Suprapubic skin (tissue), 4 donors: ENCODE data around the gene COL5A1. TPM values are rescaled to one million over a fixed set of nuclear protein-coding genes. Genes with fewer than 3 reads are reported as not detected.
A peak's percentile ranks its signal among the peaks of the same experiment; 100 is the strongest.

Experiments used
- DNase-seq, 2 donors: peaks; one replicate each; pipeline ENCODE4 v3.0.0-alpha.2; 2019; ENCODE audit warnings: low spot score in 2 of 2
- H3K27ac ChIP-seq: fragments of 200-600 bp; sonication (generic); one replicate; pipeline ENCODE4 v1.5.1; 2019
- H3K27me3 ChIP-seq: fragments of 200-600 bp; sonication (generic); one replicate; pipeline ENCODE4 v1.5.1; 2019
- H3K36me3 ChIP-seq: fragments of 200-600 bp; sonication (generic); one replicate; pipeline ENCODE4 v1.5.1; 2019
- H3K4me1 ChIP-seq: fragments of 200-600 bp; sonication (generic); one replicate; pipeline ENCODE4 v1.5.1; 2019
- H3K4me3 ChIP-seq: fragments of 200-600 bp; sonication (generic); one replicate; pipeline ENCODE4 v1.5.1; 2019; ENCODE audit warnings: mild to moderate bottlenecking
- H3K9me3 ChIP-seq: fragments of 200-600 bp; sonication (generic); one replicate; pipeline ENCODE4 v1.5.1; 2019
- EP300 ChIP-seq: sonication (generic); formaldehyde crosslinking; IDR thresholded peaks from one replicate; pipeline ENCODE4 v1.6.1; 2017; ENCODE audit warnings: antibody characterized with exemption
- POLR2A ChIP-seq, 2 donors: fragments of 450-650 bp; IDR thresholded peaks; one replicate each; pipeline ENCODE4 v1.6.1; 2017; ENCODE audit warnings: antibody characterized with exemption in 2 of 2, mild to moderate bottlenecking in 2 of 2, moderate library complexity in 2 of 2
- POLR2AphosphoS5 ChIP-seq, 3 donors: sonication (generic); formaldehyde crosslinking; IDR thresholded peaks; one replicate each; pipeline ENCODE4 v1.6.1; 2017; ENCODE audit warnings: antibody characterized with exemption in 3 of 3
- WGBS: methylation state at CpG from one replicate; pipeline ENCODE4 v1.1.5; 2018; 5-methylcytosine and 5-hydroxymethylcytosine counted together
- total RNA-seq, 4 donors: library from RNA; depleted of rRNA; stranded (reverse); fragments of >200 nt; gene quantifications; one replicate each; pipeline ENCODE4 v1.1.0, GENCODE V29; 2016
- TF ChIP-seq, protein P1 (sequence below), 2 donors: fragments of 200-600 bp in 1 of 2; fragments of 450-650 bp in 1 of 2; sonication (generic) in 1 of 2; IDR thresholded peaks; one replicate each; pipeline ENCODE4 v1.5.1; 2016 to 2019; ENCODE audit warnings: antibody characterized with exemption in 2 of 2, mild to moderate bottlenecking in 1 of 2, moderate library complexity in 1 of 2

The COL5A1 gene
- total RNA-seq, 4 donors from 2014 or later, result 8.6 to 16.5 (median 15.4) TPM

DNA sequence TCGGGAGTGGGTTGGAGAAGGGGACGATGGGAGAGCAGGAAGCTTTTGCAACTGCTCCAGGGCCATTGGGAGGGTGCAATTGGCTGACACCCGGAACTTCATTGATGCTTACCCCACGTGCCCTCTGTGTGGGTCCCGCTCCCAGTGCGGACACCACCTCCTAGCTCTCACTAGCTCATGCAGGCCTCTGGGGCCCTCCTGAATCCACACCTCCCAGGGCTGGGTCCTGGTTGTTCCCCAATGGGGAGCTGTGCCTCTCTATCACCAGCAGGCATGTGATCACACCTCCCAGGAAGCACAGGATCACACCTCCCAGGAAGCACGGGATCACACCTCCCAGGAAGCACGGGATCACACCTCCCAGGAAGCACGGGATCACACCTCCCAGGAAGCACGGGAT is 206.9 kb downstream of the COL5A1 start:
- Histone ChIP-seq H3K4me3 (no peak overlapping the region), H3K27me3 (no peaks in the 10 kb centered on the region), H3K9me3 (no peaks in the 10 kb centered on the region), H3K4me1 (no peaks in the 10 kb centered on the region), H3K27ac (no peak overlapping the region), H3K36me3 (peaks cover 13% of the 10 kb centered on the region)
- TF ChIP-seq POLR2AphosphoS5 (IDR thresholded peaks at IDR 0.05), result no peak
- no peak for DNase-seq
- WGBS, result 100% methylated on average over 2 of the region's 10 CpGs

DNA sequence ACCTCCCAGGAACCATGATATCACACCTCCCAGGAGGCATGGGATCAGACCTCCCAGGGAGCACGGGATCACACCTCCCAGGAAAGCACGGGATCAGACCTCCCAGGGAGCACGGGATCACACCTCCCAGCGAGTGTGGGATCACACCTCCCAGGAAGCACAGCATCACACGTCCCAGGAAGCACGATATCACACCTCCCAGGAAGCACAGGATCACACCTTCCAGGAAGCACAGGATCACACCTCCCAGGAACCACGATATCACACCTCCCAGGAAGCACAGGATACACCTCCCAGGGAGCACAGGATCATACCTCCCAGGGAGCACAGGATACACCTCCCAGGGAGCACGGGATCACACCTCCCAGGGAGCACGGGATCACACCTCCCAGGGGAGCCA is 209.0 kb downstream of the COL5A1 start:
- DNase-seq, result peak in 1 of 2 donors; percentile 28
- Histone ChIP-seq H3K4me3 (no peak overlapping the region), H3K9me3 (no peaks in the 10 kb centered on the region), H3K27me3 (peaks cover 6% of the 10 kb centered on the region), H3K27ac (no peak overlapping the region), H3K36me3 (no peaks in the 10 kb centered on the region), H3K4me1 (no peaks in the 10 kb centered on the region)
- no peak for TF ChIP-seq POLR2AphosphoS5 (IDR thresholded peaks at IDR 0.05)
- WGBS, result 100% methylated on average over 2 of the region's 9 CpGs

DNA sequence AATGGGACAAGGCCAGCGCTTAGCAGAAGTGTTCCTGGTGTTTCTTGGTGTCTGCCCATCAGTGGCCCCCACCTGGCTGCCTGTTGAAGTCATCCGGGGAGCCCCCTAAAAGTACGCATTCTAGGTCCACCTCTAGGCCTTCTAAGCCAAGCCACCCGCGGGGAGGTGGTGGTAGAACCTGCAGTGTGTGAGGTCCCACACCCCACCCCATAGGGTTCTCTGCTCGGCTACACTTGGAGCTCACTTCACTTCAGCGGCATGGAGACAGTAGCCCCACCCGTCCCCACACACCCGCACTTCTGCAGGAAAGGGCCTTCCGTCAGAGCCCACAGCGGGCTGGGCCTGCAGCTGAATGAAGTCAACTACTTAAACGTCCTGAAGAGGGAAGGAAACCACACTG is 209.4 kb downstream of the COL5A1 start:
- H3K27ac ChIP-seq, result no peak overlapping the region
- H3K36me3 ChIP-seq, result no peaks in the 10 kb centered on the region
- H3K27me3 ChIP-seq, result peaks cover 10% of the 10 kb centered on the region
- TF ChIP-seq, protein P1, sequence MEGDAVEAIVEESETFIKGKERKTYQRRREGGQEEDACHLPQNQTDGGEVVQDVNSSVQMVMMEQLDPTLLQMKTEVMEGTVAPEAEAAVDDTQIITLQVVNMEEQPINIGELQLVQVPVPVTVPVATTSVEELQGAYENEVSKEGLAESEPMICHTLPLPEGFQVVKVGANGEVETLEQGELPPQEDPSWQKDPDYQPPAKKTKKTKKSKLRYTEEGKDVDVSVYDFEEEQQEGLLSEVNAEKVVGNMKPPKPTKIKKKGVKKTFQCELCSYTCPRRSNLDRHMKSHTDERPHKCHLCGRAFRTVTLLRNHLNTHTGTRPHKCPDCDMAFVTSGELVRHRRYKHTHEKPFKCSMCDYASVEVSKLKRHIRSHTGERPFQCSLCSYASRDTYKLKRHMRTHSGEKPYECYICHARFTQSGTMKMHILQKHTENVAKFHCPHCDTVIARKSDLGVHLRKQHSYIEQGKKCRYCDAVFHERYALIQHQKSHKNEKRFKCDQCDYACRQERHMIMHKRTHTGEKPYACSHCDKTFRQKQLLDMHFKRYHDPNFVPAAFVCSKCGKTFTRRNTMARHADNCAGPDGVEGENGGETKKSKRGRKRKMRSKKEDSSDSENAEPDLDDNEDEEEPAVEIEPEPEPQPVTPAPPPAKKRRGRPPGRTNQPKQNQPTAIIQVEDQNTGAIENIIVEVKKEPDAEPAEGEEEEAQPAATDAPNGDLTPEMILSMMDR (IDR thresholded peaks at IDR 0.05), result no peak
- TF ChIP-seq EP300, result no peak
- no peak for TF ChIP-seq POLR2AphosphoS5 (IDR thresholded peaks at IDR 0.05)
- TF ChIP-seq POLR2A (IDR thresholded peaks at IDR 0.05), result no peak
- H3K9me3 ChIP-seq, result no peaks in the 10 kb centered on the region
- 63% methylated on average over 6 of the region's 12 CpGs for WGBS
- no peak for DNase-seq
- H3K4me3 ChIP-seq, result no peak overlapping the region
- no peaks in the 10 kb centered on the region for H3K4me1 ChIP-seq

DNA sequence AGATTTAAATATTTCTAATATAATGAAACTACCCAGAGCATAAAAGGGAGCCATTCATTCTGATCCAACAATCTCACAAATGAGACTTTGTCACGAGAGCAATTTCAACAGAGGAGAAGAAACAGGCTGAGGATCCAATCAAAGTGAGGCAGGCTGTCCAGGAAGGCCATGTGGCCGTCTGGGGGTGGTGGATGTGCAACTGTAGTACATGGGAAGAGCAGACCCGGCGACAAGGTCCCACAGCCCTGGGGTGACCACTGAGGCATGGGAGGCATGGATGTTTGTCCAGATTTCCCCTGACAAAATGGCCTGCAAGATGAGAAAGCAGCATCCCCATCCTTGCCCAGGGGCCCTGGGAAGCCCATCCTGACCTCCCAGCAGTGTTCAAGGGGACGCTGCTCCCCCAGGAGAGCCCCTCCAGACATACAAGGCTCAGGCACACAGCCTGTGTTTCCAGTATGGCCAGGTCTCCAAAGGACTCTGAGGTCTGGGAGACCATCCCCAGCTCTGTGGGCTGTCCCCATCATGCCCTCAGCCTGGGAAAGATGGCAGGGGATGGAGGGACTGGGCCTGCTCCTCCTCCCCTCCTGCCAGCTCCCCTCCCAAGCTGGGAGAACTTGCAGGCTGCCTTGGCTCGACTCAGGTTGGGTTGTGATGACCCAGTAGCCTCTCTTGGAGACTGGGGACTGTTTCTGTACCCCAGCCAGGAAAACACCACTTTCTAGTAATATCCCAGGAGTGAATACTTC is 211.5 kb downstream of the COL5A1 start:
- Histone ChIP-seq H3K4me3 (no peak overlapping the region), H3K9me3 (no peaks in the 10 kb centered on the region), H3K4me1 (no peaks in the 10 kb centered on the region), H3K27me3 (peaks cover 13% of the 10 kb centered on the region), H3K36me3 (no peaks in the 10 kb centered on the region), H3K27ac (no peak overlapping the region)
- 46% methylated on average over 5 of the region's 6 CpGs for WGBS
- TF ChIP-seq EP300, result no peak
- TF ChIP-seq POLR2AphosphoS5 (IDR thresholded peaks at IDR 0.05), result no peak
- no peak for TF ChIP-seq POLR2A (IDR thresholded peaks at IDR 0.05)
- TF ChIP-seq, protein P1 (IDR thresholded peaks at IDR 0.05), result no peak
- peak in 1 of 2 donors; percentile 52 for DNase-seq

DNA sequence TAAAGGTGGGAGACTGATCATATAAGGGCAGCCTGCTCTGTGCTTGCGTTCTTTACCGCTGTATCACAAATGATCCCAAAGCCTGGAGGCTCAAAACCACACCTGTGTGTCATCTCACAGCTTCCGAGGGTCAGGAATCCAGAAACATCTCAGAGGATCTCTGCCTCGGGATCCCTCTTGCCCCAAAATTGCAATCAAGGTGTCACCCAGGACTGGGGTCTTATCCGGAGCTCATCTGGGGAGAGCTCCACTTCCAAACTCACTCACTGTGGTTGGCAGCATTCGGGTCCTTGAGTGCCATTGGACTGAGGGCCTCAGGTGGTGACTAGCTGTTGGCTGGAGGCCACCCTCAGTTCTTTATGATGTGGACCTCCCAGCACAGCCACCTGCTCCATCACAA is 212.3 kb downstream of the COL5A1 start:
- TF ChIP-seq POLR2A (IDR thresholded peaks at IDR 0.05) (no peak), EP300 (no peak), POLR2AphosphoS5 (IDR thresholded peaks at IDR 0.05) (no peak)
- TF ChIP-seq, protein P1 (IDR thresholded peaks at IDR 0.05), result no peak
- H3K4me3 ChIP-seq, result no peak overlapping the region
- no peaks in the 10 kb centered on the region for H3K36me3 ChIP-seq
- no peaks in the 10 kb centered on the region for H3K4me1 ChIP-seq
- H3K27me3 ChIP-seq, result peaks cover 13% of the 10 kb centered on the region
- no peaks in the 10 kb centered on the region for H3K9me3 ChIP-seq
- H3K27ac ChIP-seq, result no peak overlapping the region
- peak in 1 of 2 donors; percentile 38 for DNase-seq
- WGBS, result 81% methylated on average over 5 of the region's 6 CpGs

DNA sequence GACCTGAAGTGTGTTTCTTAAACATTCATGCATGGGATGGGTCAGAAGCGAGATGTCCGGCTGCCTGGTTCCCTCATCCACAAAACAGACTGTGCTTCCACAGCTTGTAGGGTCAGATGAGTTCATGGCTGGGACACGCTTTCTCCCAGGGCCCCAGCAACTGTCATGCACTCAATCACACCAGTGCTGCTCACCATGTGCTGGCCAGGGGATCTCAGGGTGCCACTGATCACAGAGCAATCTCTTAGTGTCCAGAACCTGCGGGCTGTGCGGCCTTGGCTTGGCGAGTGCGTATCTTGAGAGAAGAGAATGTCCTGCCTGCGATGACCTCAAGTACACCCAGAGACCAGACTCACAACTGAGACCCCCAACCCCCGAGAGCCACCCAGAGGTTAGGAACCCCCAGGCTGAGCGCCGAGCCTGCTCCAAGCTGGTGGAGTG is 213.0 kb downstream of the COL5A1 start:
- Histone ChIP-seq H3K36me3 (no peaks in the 10 kb centered on the region), H3K4me3 (no peak overlapping the region), H3K9me3 (no peaks in the 10 kb centered on the region), H3K27ac (no peak overlapping the region), H3K27me3 (peaks cover 13% of the 10 kb centered on the region), H3K4me1 (no peaks in the 10 kb centered on the region)
- TF ChIP-seq POLR2A (IDR thresholded peaks at IDR 0.05), result no peak
- TF ChIP-seq POLR2AphosphoS5 (IDR thresholded peaks at IDR 0.05), result no peak
- TF ChIP-seq, protein P1 (IDR thresholded peaks at IDR 0.05), result no peak
- TF ChIP-seq EP300, result no peak
- 96% methylated on average over 10 of the region's 11 CpGs for WGBS
- DNase-seq, result peak in 1 of 2 donors; percentile 55
